HG03103 (cell line): ENCODE measurements around the gene GM2A.

Experiments used
- ATAC-seq: cut with Tn5 transposase; IDR thresholded peaks from one replicate; pipeline ENCODE4 v1.9.1; 2021; ENCODE audit warnings: low read depth; ENCODE audit not compliant: unreplicated experiment

The GM2A gene

DNA sequence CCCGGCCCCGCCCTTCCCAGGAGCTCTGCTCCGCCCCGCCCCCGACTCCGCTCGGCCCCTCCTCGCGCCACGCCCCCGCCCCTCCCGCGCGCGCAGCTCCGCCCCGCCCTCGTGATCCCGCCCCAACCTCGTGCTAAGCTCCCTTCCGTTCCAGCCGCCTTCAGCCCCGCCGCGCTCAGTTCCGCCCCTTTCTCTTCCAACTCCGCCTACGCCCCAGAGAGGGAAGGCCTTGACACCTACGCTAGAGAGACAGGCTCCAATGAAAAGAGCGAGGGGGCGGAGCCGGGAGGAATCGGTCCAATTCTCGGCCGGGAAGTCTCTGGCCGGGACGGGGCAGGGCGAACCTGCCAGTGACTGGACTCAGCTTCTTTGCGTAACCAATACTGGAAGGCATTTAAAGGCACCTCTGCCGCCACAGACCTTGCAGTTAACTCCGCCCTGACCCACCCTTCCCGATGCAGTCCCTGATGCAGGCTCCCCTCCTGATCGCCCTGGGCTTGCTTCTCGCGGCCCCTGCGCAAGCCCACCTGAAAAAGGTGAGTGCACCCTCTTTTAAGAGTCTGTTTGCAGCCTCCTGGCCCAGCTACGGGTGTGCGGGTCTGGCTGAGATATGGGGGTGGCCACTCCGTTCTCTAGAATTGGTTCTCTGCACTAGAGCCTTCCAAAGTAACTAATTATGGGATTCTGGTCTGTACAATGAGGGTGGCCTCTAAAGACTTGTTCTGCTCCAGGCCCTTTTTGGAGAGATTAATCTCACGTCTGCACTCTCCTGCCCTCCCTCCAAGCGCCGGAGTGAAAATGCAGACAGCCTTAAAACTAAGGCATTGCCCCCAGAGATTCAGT lies at the start of gene GM2A:
GM2A (plus strand) TSS at position 424 of the 843 bp plus-strand sequence; CDS start at position 456, 32 bp downstream.
- ATAC-seq, result peak; percentile 73

DNA sequence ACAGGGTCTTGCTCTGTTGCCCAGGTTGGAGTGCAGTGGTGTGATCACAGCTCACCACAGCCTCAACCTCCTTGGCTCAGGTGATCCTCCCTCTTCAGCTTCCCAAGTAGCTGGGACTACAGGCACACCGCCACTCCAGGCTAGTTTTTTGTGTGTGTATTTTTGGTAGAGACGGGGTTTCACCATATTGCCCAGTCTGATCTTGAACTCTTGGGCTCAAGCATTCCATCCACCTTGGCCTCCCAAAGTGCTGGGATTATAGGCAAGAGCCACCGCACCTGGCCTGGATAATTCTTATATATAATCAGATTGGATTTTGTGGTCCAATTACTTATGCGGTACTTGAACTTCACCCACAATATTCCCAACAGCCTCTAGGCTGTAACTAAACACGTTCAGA lies 48.9 kb upstream of the GM2A start:
- no peak for ATAC-seq

DNA sequence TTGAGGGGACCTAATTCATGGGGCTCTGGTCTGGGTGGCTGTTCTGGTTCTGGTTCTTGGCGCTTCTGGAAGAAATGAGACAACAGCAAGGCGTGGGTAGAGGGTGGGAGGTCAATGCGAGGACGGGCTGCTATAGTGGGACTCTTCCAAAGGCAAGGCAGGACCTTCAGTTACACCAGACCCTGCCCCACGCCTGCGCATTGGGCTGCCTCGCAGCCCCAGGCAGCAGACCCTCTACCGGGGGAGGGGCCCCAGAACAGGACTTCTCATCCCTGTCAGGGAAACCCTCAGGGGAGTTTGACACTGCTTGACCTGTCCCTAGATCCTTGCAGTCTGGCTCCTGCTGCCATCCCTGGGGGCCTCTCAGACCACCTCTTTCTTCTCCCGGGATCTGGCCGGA lies 47.6 kb upstream of the GM2A start:
- no peak for ATAC-seq

DNA sequence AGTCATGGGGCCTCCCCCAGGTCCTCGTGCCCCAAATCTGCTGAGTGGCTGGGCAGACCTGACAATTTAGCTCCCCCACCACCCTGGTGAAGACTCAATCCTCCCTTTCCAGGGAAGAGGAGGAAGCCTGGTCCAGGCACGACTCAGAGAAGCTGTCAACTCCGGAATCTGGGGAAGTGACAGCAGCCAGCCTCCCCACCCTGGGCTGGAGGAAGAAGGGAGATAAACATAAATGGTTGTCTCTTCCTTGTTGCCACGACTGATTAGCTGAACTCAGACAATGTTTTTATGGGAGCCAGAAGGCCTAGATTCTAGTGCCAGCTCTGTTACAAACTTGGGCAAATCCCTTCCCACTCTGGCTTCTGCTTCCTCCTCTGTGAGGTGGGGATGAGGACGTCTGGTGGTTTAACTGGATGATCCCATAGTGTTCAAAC lies 44.5 kb upstream of the GM2A start:
- no peak for ATAC-seq

DNA sequence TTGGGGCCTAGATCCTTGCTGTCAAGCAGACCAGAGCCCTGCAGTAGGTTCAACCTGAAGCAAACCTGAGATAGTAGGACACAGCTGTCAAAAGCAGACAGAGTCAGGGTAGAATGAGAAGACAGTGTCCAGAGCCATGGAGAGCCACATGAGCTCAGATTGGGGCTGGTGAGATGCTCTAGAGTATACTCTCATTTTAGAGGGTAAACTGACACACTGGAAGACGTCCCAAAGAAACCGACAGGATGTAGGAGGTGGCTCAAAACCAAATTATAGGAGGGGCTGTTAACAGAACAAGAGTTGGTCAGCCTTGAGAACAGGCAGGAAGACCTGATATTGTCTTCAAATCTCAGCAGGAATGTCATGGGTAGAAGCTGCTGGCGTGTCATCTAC lies 40.6 kb upstream of the GM2A start:
- no peak for ATAC-seq

DNA sequence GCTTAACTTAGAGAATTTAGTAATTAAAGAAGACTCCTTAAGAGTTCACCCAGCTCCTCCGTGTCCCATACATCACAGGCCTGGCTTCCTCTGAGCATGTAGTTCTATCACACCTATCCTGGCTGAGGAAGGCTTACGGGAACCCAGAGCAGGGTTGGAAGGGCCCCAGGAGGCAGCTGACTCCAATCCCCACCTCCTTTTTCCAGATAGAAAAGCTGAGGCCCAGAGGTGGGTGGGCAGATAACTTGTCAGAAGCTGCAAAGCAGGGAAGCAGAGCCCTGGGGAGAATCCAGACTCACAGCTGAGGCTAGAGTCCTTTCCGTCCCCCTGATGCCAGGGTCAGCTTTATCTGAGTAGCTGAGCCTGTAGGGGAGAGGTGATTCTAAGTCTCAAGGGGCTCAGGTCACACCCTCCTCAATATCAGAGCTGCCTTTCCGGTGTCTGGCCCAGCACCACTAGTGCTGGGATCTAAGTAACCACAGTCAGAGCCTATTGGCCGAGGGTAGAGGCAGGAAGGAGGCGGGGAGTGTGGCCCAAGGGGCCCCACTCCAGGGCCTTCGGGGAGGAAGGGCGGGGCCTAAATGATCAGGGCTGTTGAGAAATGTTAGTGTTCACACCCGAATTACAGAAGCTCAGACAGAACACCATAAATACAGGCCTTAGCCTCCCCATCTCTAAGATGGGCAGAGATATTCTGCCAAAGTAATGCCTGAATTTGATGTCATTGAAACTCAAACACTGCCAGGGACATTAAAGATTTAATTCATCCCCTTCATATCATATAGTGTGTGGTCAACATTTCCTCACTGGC lies 39.0 kb upstream of the GM2A start:
- ATAC-seq, result peak; percentile 71

DNA sequence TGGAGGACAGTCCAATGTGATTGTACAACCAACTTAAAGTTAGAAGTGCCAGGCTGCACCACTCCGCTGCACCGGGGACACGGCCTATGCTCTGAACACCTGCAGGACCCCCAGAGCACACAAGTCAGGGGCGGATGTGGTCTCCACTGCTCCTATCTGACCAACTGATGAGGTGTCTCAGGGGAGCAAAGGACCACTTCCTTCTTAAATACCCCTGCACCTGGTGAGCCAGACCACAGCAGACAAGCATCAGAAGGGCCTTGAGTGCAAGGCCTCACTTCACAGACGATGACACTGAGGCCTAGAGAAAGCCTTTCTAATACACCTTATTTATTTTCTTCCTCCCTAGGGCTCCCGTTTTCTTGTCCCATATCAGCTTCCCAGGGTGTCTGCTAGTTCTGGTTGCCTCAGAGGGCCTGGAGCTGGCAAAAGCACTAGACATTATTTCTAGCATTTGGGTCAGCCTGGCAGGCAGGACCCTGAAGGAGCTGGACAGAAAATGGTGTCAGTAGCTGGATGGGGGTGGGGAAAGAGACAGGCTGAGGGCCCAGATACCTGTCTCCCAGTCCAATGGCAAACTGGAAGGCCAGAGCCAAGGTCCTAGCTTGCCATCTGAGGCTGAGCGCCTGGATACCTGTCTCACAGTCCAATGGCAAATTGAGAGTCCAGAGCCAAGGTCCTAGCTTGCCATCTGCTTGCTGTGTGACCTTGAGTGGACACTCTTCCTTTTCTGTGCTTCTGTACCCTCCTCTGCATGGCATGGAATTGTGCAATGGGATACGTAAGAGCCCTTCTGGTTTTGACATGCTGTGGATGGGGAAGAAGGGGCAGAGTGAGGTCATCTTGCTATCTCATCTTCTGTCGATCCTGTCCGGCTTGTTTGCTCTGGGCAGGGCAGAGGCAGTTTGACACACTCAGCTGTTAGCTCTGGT lies 38.1 kb upstream of the GM2A start:
- ATAC-seq, result peak; percentile 45

DNA sequence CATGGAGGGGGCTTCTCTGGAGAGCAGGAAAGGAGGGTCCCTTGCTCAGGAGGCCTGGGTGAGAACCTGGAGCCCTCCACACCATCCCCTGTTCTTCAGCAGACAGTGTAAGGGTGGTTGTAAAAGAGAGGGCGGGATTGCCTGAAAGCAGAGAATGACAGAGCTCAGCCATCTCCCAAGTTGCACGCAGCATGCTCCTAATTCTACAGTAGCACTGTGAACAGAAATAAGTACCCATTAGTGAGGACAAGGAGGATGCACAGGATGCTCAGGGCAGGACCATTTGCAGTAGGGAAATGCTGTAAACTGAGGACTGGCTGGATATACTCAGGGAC lies 37.5 kb upstream of the GM2A start:
- ATAC-seq, result no peak

DNA sequence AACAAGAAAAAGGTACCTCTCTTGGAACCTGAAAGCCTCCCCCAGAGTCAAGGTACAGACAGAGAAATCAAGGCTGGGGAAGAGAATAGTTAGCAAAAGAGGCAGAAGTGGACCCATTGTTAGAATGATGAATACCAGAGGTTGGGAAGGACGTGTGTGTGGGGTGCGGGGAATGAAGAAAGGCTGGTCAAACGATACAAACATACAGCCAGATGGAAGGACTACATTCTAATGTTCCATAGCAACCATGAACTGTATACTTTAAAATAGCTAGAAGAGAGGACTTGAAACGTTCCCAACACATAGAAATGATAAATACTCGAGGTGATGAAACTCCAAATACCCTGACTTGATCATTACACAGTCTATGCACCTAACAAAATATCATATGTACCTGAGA lies 36.2 kb upstream of the GM2A start:
- ATAC-seq, result no peak

DNA sequence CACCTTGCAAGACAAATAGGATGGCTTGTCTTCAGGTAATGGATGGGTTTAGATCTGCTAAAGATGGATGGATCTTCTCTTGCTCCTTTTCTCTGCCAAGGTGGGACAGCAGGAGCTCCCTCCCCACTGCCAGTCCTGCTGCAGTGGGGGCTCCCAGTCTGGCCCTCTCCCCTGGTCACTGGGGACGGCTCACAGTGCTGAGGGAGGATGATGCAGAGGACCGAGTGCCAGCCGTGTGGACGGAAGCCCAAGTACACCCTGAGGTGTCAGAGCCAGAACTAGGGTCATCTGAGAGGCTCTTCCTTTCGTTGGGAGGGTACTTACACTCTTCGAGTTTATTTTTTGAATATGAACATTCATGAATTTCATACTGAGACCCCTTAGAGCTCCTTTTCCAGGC lies 34.8 kb upstream of the GM2A start:
- ATAC-seq, result no peak

DNA sequence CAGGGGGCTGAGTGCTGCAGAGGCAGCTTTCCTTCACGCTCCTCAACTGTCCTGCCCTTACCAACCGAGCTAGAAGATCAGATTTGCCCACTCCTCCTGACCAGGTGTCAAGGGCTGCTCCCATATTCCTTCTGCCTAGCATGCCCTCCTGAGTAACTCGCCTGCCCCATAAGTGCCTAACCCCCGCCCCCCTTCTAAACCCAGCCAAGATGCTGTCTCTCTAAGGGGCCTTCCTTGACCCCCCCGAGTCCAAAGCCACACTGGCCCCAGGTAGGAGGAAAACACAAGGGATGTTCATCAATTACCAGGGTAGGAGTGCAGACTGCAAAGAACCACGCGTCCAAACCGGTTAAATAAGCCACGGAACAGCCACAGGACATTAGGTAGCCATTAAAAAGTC lies 33.8 kb upstream of the GM2A start:
- ATAC-seq, result no peak

DNA sequence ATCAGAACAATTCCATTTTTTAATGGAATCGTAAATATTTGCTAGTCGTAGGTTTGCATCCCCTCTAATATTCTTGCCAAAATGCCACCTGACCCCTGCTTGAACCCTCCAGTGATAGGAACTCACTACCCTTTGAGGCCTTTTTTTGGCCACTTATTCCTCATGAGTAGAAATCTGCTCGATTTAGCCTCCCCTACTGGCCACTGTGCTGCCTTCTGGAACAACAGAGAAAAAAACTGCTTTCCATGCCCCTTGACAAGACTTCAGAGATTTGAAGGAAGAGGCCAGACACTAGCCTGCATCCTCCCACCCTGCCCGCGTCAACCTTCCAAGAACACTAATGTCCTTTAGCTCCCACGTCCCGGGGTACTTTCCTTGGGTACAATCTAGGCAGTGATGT lies 33.2 kb upstream of the GM2A start:
- no peak for ATAC-seq

DNA sequence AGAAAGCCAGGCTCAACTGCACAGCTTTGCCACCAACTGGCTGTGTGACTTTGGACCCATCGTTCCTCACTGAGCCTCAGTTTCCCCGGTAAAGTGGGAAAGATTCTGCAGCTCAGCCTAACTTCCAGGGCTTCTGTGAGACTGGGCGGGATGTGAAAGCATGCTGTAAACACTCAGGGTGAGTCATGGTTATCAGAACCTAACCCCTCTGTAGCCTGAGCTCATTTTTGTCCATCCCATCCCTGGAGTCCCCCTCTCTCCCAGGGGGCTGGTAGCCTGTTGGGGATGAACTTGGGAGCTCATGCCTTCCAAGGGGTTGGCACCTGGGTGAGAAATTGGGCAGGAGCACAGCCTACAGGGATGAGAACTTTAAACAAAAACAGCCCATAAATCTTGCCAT lies 31.4 kb upstream of the GM2A start:
- no peak for ATAC-seq

DNA sequence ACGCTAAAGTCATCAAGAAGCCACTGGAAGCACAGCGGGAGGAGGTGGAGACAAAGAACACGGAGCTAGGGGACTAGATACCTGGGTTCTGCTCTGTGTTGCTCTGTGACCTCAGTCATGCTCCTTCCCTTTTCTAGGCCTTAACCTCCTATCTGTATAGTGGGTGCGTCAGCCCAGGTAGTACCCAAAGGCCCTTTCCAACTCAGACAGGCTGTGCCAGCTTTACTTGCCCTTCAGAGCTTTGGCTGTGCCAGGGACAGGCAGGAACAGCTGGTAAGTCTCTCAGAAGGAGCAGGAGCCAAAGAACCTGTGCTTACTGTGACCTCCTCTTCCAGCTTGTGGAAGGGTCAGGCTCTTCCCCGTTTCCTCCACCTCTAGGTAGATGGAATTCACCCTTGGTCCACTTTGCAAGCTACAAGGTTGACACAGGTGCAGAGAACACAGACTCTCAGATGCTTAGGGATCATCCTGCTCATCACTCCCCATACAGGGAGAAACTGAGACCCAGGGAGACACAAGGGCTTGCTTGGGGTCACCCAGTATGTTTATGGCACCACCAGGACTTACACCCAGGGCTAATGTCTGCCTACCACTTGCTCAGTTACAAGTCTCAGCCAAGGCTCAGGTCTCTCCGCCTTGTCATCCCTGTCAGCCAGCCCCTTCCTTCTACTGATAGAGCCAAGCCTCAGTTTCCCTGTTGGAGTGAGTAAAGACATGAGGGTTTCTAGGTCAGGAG lies 30.8 kb upstream of the GM2A start:
- no peak for ATAC-seq

DNA sequence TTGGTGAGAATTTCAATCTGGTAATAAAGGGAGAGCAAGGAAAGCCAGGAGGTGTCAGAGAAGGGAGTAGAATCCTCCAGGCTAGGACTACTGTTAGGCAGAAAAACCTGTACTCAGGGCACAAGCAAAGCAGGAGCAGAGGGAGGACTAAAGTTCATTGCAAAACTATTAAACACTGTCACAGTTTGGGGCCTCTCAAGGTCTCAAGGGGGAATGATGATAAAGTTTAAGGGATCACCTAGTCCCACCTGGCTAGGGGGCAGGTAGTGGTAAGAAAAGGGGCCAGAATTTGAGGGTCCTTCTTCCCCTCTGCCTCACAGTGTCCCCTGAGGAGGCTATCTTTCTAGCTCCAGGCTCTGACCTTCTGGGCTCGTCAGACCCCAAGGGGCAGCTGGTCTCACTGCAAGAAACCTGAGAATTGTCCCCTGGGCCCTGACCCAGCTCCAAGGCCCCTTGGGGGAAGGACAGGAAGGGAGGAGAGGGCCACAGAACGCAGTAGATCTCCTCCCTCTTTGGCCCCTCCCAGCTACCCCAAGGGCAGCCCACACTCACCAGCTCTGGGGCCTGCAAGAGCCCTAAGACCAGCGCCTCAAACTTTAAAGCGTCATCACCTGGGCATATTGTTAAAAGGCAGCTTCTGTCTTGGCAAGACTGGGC lies 30.1 kb upstream of the GM2A start:
- ATAC-seq, result peak; percentile 55

DNA sequence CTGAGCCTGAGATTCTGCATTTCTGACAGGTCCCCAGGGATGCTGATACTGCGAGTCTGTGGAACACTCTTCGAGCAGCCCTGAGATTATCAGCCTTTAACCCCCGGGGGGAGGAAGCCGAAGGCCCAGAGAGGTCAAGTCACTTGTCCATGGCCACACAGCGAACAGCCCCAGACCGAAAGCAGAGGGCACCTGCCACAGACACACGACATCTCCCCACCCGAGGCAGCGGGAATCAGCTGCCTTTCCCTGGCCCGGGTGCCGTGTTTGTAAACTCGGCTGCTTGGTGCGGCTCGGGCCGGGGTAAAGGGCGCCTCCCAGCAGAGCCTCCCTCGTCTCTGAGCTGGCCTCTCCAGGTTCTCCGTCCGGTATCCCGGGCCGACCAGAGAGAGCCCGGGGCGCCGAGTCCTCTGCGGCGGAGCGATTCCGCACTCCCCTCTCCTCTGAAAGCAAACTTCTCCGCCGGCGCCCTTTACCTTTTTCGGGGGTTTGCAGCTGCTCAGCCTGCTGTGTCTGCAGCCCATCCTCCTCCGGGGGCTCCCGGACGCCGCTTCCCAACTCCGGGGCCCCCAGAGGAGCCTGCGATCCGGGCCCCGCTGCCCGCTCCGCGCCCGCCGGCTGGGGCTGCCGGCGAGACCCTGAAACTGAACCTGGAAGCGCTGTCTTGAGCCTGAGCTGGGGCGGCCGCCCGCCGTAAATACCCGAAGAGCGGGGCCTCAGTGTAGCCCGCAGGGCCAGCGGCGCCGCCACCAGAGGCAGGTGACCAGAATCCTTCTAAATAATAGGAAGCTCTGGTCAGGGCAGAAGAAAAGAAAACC lies 29.3 kb upstream of the GM2A start, which contains the start of gene CCDC69:
CCDC69 (minus strand) TSS at position 646 of the 818 bp plus-strand sequence; CDS start at position 524, 122 bp downstream.
- peak; percentile 62 for ATAC-seq

DNA sequence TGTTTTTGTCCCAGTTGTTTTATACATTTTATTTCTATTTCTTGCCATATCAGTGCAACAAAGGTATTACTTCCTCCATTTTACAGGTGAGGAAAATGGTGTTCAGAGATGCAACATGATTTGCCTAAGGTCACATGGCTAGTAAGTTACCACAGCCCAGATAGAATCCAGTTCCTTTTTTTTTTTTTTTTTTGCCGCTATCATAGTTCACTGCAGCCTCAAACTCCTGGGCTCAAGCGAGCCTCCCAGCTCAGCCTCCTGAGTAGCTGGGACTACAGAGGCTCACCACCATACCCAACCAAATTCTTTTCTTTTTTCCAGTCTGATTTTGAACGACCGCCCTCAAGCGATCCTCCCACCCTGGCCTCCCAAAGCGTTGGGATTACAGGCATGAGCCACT lies 28.6 kb upstream of the GM2A start:
- no peak for ATAC-seq

DNA sequence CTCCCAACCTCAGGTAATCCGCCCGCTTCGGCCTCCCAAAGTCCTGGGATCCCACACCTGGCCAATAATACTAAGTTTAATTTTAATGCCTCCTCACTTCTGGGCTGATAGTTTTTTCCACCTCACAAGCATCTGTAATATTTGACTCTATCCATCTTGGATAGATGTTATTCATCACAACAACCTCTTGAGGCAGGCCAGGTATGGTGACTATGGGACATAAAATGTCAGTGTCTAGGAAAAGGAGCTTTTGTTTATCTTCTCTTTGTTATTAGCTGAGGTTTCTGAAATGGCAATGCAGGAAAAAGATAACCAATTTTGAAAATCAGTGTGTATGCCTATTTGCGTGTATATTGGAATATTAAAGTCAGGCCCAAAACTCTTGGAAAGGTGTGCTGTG lies 27.9 kb upstream of the GM2A start:
- ATAC-seq, result no peak

DNA sequence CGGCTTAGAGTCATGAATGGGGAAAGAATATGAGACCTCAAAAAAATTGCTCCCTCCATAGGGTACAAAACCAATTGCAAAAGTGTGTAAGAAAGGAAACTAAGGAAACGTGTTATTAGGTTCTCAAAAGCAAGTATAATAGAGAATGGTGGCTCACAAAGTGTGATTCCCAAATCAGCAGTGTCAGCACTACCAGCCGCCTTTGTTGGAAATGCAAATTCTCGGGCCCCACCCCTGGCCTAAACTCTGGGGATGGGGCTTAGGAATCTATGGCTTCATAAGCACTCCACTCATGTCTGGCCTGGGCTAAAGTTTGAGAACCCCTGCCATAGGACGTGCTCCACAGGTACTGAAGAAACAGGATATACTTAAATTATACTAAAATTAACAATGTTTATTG lies 27.5 kb upstream of the GM2A start:
- ATAC-seq, result no peak
